ENCODE results near the gene MINK1. TPM values are rescaled to one million over a fixed set of nuclear protein-coding genes. Genes with fewer than 3 reads are reported as not detected.
A peak's percentile ranks its signal among the peaks of the same experiment; 100 is the strongest.

The MINK1 gene
- total RNA-seq, 1 donor from 2014 or later, result 67.5 TPM

- no peak within 1 kb of the TSS for H3K27ac Mint-ChIP-seq
- no peak within 1 kb of the TSS for H3K4me3 Mint-ChIP-seq
- H3K4me1 Mint-ChIP-seq (ENCODE audit: low read depth), result peaks cover 16% of the 10 kb centered on the region
- no peak for DNase-seq (ENCODE audit: low spot score)
- H3K36me3 Mint-ChIP-seq (ENCODE audit: low read depth), result peaks cover 40% of the 10 kb centered on the region
- no peaks in the 10 kb centered on the region for H3K27me3 Mint-ChIP-seq (ENCODE audit: insufficient read depth)
- intact Hi-C loops (cut with micrococcal nuclease), result no loop called here
- H3K9me3 Mint-ChIP-seq, result no peaks in the 10 kb centered on the region
These were observed 98.8 kb downstream of the MINK1 start, which contains the start of gene GP1BA for GRCh38 chr17:4931963-4932362. Gene GP1BA (plus strand): TSS chr17:4932277. CDS start chr17:4932605, 328 bp downstream.

- no peak overlapping the region for H3K27ac Mint-ChIP-seq
- intact Hi-C loops (cut with micrococcal nuclease), result no loop called here
These were observed 99.6 kb downstream of the MINK1 start for GRCh38 chr17:4932756-4933155.

GRCh38 chr17:4933646-4934045 lies 100.5 kb downstream of the MINK1 start:
- H3K4me3 Mint-ChIP-seq, result no peak overlapping the region

More at GRCh38 chr17:4932756-4933155, 99.6 kb downstream of the MINK1 start:
- Mint-ChIP-seq H3K27me3 (ENCODE audit: insufficient read depth) (no peaks in the 10 kb centered on the region), H3K36me3 (ENCODE audit: low read depth) (peaks cover 44% of the 10 kb centered on the region), H3K4me1 (ENCODE audit: low read depth) (peaks cover 16% of the 10 kb centered on the region), H3K4me3 (no peak overlapping the region), H3K9me3 (no peaks in the 10 kb centered on the region)
- no peak for DNase-seq (ENCODE audit: low spot score)

GRCh38 chr17:4934173-4934979 lies 101.2 kb downstream of the MINK1 start:
- DNase-seq (ENCODE audit: low spot score), result no peak
- Mint-ChIP-seq H3K4me1 (ENCODE audit: low read depth) (peaks cover 27% of the 10 kb centered on the region), H3K27me3 (ENCODE audit: insufficient read depth) (no peaks in the 10 kb centered on the region), H3K9me3 (no peaks in the 10 kb centered on the region), H3K4me3 (no peak overlapping the region), H3K36me3 (ENCODE audit: low read depth) (peaks cover 41% of the 10 kb centered on the region), H3K27ac (peak overlapping the region; percentile 63)
- intact Hi-C loops (cut with micrococcal nuclease), result no loop called here

More at GRCh38 chr17:4933646-4934045, 100.5 kb downstream of the MINK1 start:
- DNase-seq (ENCODE audit: low spot score), result no peak
- H3K27ac Mint-ChIP-seq, result peak overlapping the region; percentile 63
- H3K36me3 Mint-ChIP-seq (ENCODE audit: low read depth), result peaks cover 45% of the 10 kb centered on the region
- no peaks in the 10 kb centered on the region for H3K27me3 Mint-ChIP-seq (ENCODE audit: insufficient read depth)
- intact Hi-C loops (cut with micrococcal nuclease), result no loop called here
- H3K4me1 Mint-ChIP-seq (ENCODE audit: low read depth), result peaks cover 21% of the 10 kb centered on the region
- no peaks in the 10 kb centered on the region for H3K9me3 Mint-ChIP-seq

- H3K27me3 Mint-ChIP-seq (ENCODE audit: insufficient read depth), result no peaks in the 10 kb centered on the region
- H3K9me3 Mint-ChIP-seq, result no peaks in the 10 kb centered on the region
- peaks cover 39% of the 10 kb centered on the region for H3K36me3 Mint-ChIP-seq (ENCODE audit: low read depth)
- peaks cover 27% of the 10 kb centered on the region for H3K4me1 Mint-ChIP-seq (ENCODE audit: low read depth)
- intact Hi-C loops (cut with micrococcal nuclease), result no loop called here
- no peak overlapping the region for H3K27ac Mint-ChIP-seq
- no peak for DNase-seq (ENCODE audit: low spot score)
- H3K4me3 Mint-ChIP-seq, result no peak overlapping the region
These were observed 102.5 kb downstream of the MINK1 start for GRCh38 chr17:4935650-4936049.

GRCh38 chr17:4936436-4936835 lies 103.3 kb downstream of the MINK1 start:
- H3K27me3 Mint-ChIP-seq (ENCODE audit: insufficient read depth), result no peaks in the 10 kb centered on the region
- intact Hi-C loops (cut with micrococcal nuclease), result no loop called here
- H3K4me1 Mint-ChIP-seq (ENCODE audit: low read depth), result peaks cover 35% of the 10 kb centered on the region
- peak overlapping the region; percentile 19 for H3K27ac Mint-ChIP-seq
- no peaks in the 10 kb centered on the region for H3K9me3 Mint-ChIP-seq
- no peak for DNase-seq (ENCODE audit: low spot score)
- H3K4me3 Mint-ChIP-seq, result no peak overlapping the region
- H3K36me3 Mint-ChIP-seq (ENCODE audit: low read depth), result peaks cover 36% of the 10 kb centered on the region

- Mint-ChIP-seq H3K27me3 (ENCODE audit: insufficient read depth) (no peaks in the 10 kb centered on the region), H3K4me1 (ENCODE audit: low read depth) (peaks cover 46% of the 10 kb centered on the region), H3K4me3 (peak overlapping the region; percentile 45), H3K9me3 (no peaks in the 10 kb centered on the region), H3K27ac (no peak overlapping the region), H3K36me3 (ENCODE audit: low read depth) (peaks cover 46% of the 10 kb centered on the region)
- intact Hi-C loops (cut with micrococcal nuclease), result no loop called here
- no peak for DNase-seq (ENCODE audit: low spot score)
These were observed 104.4 kb downstream of the MINK1 start for GRCh38 chr17:4937553-4937952.

GRCh38 chr17:4938069-4938491 lies 104.9 kb downstream of the MINK1 start:
- Mint-ChIP-seq H3K36me3 (ENCODE audit: low read depth) (peaks cover 51% of the 10 kb centered on the region), H3K4me1 (ENCODE audit: low read depth) (peaks cover 51% of the 10 kb centered on the region), H3K27me3 (ENCODE audit: insufficient read depth) (no peaks in the 10 kb centered on the region), H3K27ac (no peak overlapping the region), H3K4me3 (peak overlapping the region; percentile 100), H3K9me3 (no peaks in the 10 kb centered on the region)
- intact Hi-C loops (cut with micrococcal nuclease), result no loop called here
- DNase-seq (ENCODE audit: low spot score), result no peak

- Mint-ChIP-seq H3K36me3 (ENCODE audit: low read depth) (peaks cover 50% of the 10 kb centered on the region), H3K27me3 (ENCODE audit: insufficient read depth) (no peaks in the 10 kb centered on the region), H3K4me1 (ENCODE audit: low read depth) (peaks cover 54% of the 10 kb centered on the region), H3K9me3 (no peaks in the 10 kb centered on the region), H3K27ac (peak overlapping the region; percentile 87), H3K4me3 (peak overlapping the region; percentile 100)
- no peak for DNase-seq (ENCODE audit: low spot score)
- intact Hi-C loops (cut with micrococcal nuclease), result no loop called here
These were observed 105.8 kb downstream of the MINK1 start for GRCh38 chr17:4938688-4939545.

GRCh38 chr17:4939546-4939795 lies 106.3 kb downstream of the MINK1 start:
- Mint-ChIP-seq H3K9me3 (no peaks in the 10 kb centered on the region), H3K27ac (peak overlapping the region; percentile 87), H3K4me3 (peak overlapping the region; percentile 100), H3K4me1 (ENCODE audit: low read depth) (peaks cover 54% of the 10 kb centered on the region), H3K36me3 (ENCODE audit: low read depth) (peaks cover 50% of the 10 kb centered on the region), H3K27me3 (ENCODE audit: insufficient read depth) (no peaks in the 10 kb centered on the region)
- intact Hi-C loops (cut with micrococcal nuclease), result no loop called here
- no peak for DNase-seq (ENCODE audit: low spot score)

- Mint-ChIP-seq H3K27me3 (ENCODE audit: insufficient read depth) (no peaks in the 10 kb centered on the region), H3K4me3 (peak within 1 kb of the TSS; percentile 100), H3K4me1 (ENCODE audit: low read depth) (peaks cover 56% of the 10 kb centered on the region), H3K27ac (peak within 1 kb of the TSS; percentile 94), H3K9me3 (no peaks in the 10 kb centered on the region), H3K36me3 (ENCODE audit: low read depth) (peaks cover 54% of the 10 kb centered on the region)
- intact Hi-C loops (cut with micrococcal nuclease), result loop anchor here (1.0 to 5.0 kb wide), 9 partner anchors 8 to 573 kb away; partner anchors contain the start of genes C17orf107, INCA1, KIF1C and MED11
- DNase-seq (ENCODE audit: low spot score), result peak; percentile 98
These were observed 106.8 kb downstream of the MINK1 start, which contains the start of the genes RNF167 and SLC25A11 for GRCh38 chr17:4939796-4940554. Gene RNF167 (plus strand): TSS chr17:4940268. CDS start chr17:4940910, 642 bp downstream. Gene SLC25A11 (minus strand): TSS chr17:4940046. CDS start chr17:4939910, 136 bp downstream.

GRCh38 chr17:4940555-4941318 lies 107.6 kb downstream of the MINK1 start:
- Mint-ChIP-seq H3K4me1 (ENCODE audit: low read depth) (peaks cover 63% of the 10 kb centered on the region), H3K36me3 (ENCODE audit: low read depth) (peaks cover 62% of the 10 kb centered on the region), H3K27me3 (ENCODE audit: insufficient read depth) (no peaks in the 10 kb centered on the region)

More at GRCh38 chr17:4940555-4941318, 107.6 kb downstream of the MINK1 start:
- peak; percentile 56 for DNase-seq (ENCODE audit: low spot score)
- Mint-ChIP-seq H3K9me3 (no peaks in the 10 kb centered on the region), H3K4me3 (peak overlapping the region; percentile 100), H3K27ac (peak overlapping the region; percentile 94)
- intact Hi-C loops (cut with micrococcal nuclease), result loop anchor here (1.0 to 5.0 kb wide), 9 partner anchors 8 to 573 kb away; partner anchors contain the start of genes C17orf107, INCA1, KIF1C and MED11
